WERI-Rb-1 (cell line): ENCODE measurements around the gene BCAR1.

Source experiments
- DNase-seq: peaks from one replicate; pipeline ENCODE4 v3.0.0-alpha.2; 2020
- H3K27ac ChIP-seq: fragments of 250-450 bp; sonication (Bioruptor Pico); 2 replicates; pipeline ENCODE4 v1.5.1; 2020; ENCODE audit warnings: mild to moderate bottlenecking, moderate library complexity
- H3K27me3 ChIP-seq: fragments of 250-450 bp; sonication (Bioruptor Pico); 2 replicates; pipeline ENCODE4 v1.5.1; 2021; ENCODE audit warnings: mild to moderate bottlenecking, low read depth, moderate library complexity; ENCODE audit not compliant: insufficient read depth, severe bottlenecking
- H3K36me3 ChIP-seq: fragments of 250-450 bp; sonication (Bioruptor Pico); 2 replicates; pipeline ENCODE4 v1.5.1; 2020; ENCODE audit warnings: mild to moderate bottlenecking, moderate library complexity
- H3K4me3 ChIP-seq: 2 replicates; pipeline ENCODE4 v1.5.1; 2011; ENCODE audit warnings: low read depth, mild to moderate bottlenecking, control low read depth, low read length
- H3K9me3 ChIP-seq: fragments of 250-450 bp; sonication (Bioruptor Pico); 2 replicates; pipeline ENCODE4 v1.5.1; 2021; ENCODE audit warnings: mild to moderate bottlenecking, moderate library complexity; ENCODE audit not compliant: severe bottlenecking
- TF ChIP-seq, protein P1 (sequence below): IDR thresholded peaks from 2 replicates; pipeline ENCODE4 v1.5.1; 2011; ENCODE audit warnings: low read depth, mild to moderate bottlenecking, control low read depth, inconsistent platforms, low read length

BCAR1 gene

DNA sequence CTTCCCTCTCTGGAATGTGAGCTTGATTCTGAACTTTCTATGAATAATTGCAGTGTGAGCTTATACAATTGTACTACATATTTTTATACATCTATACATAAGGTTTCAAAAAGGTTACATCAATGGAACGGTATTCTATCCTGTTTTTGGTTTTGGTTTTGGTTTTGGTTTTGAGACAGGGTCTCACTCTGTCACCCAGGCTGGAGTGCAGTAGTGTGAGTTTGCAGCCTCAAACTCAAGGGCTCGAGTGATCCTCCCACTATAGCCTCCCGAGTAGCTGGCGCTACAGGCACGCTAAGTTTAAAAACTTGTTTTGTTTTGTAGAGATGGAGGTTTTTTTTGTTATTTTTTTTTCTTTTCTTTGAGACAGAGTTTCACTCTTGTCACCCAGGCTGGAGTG lies 31.6 kb downstream of the BCAR1 start:
- no peak overlapping the region for H3K27ac ChIP-seq
- no peak for DNase-seq
- H3K27me3 ChIP-seq = no peaks in the 10 kb centered on the region
- no peak overlapping the region for H3K4me3 ChIP-seq
- H3K9me3 ChIP-seq = no peaks in the 10 kb centered on the region
- no peaks in the 10 kb centered on the region for H3K36me3 ChIP-seq
- TF ChIP-seq, protein P1, sequence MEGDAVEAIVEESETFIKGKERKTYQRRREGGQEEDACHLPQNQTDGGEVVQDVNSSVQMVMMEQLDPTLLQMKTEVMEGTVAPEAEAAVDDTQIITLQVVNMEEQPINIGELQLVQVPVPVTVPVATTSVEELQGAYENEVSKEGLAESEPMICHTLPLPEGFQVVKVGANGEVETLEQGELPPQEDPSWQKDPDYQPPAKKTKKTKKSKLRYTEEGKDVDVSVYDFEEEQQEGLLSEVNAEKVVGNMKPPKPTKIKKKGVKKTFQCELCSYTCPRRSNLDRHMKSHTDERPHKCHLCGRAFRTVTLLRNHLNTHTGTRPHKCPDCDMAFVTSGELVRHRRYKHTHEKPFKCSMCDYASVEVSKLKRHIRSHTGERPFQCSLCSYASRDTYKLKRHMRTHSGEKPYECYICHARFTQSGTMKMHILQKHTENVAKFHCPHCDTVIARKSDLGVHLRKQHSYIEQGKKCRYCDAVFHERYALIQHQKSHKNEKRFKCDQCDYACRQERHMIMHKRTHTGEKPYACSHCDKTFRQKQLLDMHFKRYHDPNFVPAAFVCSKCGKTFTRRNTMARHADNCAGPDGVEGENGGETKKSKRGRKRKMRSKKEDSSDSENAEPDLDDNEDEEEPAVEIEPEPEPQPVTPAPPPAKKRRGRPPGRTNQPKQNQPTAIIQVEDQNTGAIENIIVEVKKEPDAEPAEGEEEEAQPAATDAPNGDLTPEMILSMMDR = no peak

DNA sequence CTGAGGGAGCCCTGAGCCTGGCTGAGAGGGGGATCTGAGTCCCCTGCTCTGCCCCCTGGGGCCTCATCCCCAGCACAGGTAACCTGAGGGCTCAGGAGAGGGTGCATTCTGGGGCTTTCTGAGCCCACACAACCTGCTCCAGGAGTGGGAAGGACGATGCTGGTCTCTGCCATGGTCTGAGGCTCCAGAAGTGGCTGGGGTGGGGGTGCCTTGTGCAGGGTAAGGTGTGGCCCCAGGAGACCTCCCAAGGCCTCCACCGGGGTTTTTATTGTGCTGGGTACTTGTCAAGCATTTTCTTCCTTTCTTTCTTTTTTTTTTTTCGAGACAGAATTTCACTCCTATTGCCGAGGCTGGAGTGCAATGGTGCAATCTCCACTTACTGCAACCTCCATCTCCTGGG lies 32.3 kb downstream of the BCAR1 start:
- H3K36me3 ChIP-seq = no peaks in the 10 kb centered on the region
- no peak for DNase-seq
- H3K27ac ChIP-seq = no peak overlapping the region
- no peak overlapping the region for H3K4me3 ChIP-seq
- TF ChIP-seq, protein P1 = no peak
- no peaks in the 10 kb centered on the region for H3K27me3 ChIP-seq
- H3K9me3 ChIP-seq = no peaks in the 10 kb centered on the region

DNA sequence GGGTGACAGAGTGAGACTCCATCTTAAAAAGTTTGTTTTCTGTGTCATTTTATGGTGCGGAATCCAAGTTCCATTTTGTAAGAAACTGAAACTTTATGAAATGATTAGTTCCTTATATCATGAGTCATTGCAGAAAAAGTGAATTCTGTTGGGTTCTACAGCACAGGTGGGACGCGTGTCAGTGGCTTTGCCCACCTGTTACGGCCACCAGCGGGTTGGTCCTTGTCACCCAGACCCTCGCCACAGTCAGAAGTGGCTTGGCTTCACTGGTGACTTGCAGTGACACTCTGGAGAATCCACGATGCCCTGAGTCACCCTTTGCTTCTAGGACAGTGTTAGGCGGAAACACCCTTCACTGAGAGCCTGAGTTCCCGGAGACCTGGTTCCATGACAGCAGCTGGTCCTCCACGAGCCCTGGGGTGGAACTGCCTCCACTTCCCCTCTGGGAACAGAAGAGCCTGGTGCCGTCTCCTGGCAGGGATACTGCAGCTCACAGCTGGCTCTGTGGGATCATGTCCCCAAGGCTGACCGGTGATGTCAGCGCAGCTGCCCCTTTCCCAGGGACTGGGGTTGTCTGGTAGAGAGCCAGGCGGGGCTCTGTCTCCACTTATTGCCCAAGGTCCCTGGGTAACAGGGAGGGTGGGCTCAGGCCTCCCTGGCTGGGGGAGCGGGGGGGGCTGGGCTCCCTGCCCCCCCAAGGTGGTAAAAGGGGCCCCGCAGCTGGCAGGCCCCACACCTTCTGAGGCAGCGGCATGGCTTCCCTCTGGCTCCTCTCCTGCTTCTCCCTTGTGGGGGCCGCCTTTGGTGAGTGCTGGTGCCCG lies 33.0 kb downstream of the BCAR1 start, which contains the start of gene CTRB1:
Gene CTRB1, plus strand, starts transcription at position 733 of the 821 bp plus-strand sequence. Its CDS starts 20 bp downstream, at position 753.
- Histone ChIP-seq H3K27ac (no peak within 1 kb of the TSS), H3K9me3 (no peaks in the 10 kb centered on the region), H3K4me3 (no peak within 1 kb of the TSS), H3K36me3 (no peaks in the 10 kb centered on the region), H3K27me3 (no peaks in the 10 kb centered on the region)
- TF ChIP-seq, protein P1 = no peak
- no peak for DNase-seq

DNA sequence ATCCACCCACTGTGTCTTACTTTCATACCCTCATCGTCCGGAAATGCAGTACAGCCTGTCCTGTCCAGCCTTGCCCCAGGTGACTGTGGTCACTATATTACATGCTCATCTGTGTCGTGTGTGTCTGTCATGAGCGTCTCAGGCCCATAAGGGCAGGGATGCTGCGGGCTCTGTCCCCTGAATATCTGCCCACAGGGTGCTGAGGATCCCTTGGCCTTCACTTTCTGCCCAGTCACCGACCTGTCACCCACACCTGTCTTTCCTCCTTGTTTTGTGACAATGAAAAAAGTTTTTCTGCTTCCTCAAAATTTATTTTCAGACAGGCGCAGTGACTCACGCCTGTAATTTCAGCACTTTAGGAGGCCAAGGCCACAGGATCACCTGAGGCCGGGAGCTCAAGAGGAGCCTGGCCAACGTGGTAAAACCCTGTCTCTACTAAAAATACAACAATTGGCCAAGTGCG lies 34.0 kb downstream of the BCAR1 start:
- DNase-seq = no peak

DNA sequence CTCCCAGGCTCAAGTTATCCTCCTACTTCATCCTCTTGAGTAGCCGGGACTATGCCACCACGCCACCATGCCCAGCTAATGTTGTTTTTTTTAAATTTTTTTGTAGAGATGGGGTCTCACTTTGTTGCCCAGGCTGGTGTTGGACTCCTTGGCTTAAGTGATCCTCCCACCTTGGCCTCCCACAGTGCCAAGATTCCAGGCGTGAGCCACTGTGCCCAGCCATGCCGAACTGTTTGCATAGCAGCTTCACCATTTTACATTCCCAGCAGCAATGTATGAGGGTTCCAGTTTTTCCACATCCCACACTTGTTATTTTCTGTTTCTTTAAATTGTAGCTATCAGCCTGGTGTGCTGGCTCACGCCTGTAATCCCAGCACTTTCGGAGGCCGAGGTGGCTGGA lies 34.8 kb downstream of the BCAR1 start:
- no peaks in the 10 kb centered on the region for H3K36me3 ChIP-seq
- TF ChIP-seq, protein P1 = no peak

More for the DNA sequence above, 34.0 kb downstream of the BCAR1 start:
- no peaks in the 10 kb centered on the region for H3K9me3 ChIP-seq
- no peaks in the 10 kb centered on the region for H3K27me3 ChIP-seq
- H3K4me3 ChIP-seq = no peak overlapping the region
- TF ChIP-seq, protein P1 = no peak
- no peaks in the 10 kb centered on the region for H3K36me3 ChIP-seq
- no peak overlapping the region for H3K27ac ChIP-seq

More for the DNA sequence above, 34.8 kb downstream of the BCAR1 start:
- no peak overlapping the region for H3K27ac ChIP-seq
- no peak for DNase-seq
- no peaks in the 10 kb centered on the region for H3K27me3 ChIP-seq
- H3K4me3 ChIP-seq = no peak overlapping the region
- H3K9me3 ChIP-seq = no peaks in the 10 kb centered on the region
